IMR-90 (cell line): Measurements from ENCODE around the gene DSCAM.

Source experiments
- CEBPB ChIP-seq: IDR thresholded peaks from 2 replicates; pipeline ENCODE4 v1.6.1; 2012; ENCODE audit warnings: low read depth, low read length, improper control_type of control experiment
- CTCF ChIP-seq: conservative IDR thresholded peaks from 2 replicates; pipeline ENCODE4 v1.5.1; 2012; ENCODE audit warnings: mild to moderate bottlenecking, low read depth, low read length, improper control_type of control experiment
- ELK1 ChIP-seq: fragments of 150-350 bp; IDR thresholded peaks from 2 replicates; pipeline ENCODE4 v1.6.1; 2016; ENCODE audit warnings: low read depth, mild to moderate bottlenecking, low read length, moderate library complexity, borderline replicate concordance
- MAFK ChIP-seq: IDR thresholded peaks from 2 replicates; pipeline ENCODE4 v1.6.1; 2012; ENCODE audit warnings: low read depth, low read length, improper control_type of control experiment
- MAZ ChIP-seq: IDR thresholded peaks from 2 replicates; pipeline ENCODE4 v1.6.1; 2012; ENCODE audit warnings: low read depth, mild to moderate bottlenecking, low read length, improper control_type of control experiment, moderate library complexity, borderline replicate concordance
- MXI1 ChIP-seq: IDR thresholded peaks from 2 replicates; pipeline ENCODE4 v1.6.1; 2012; ENCODE audit warnings: low read depth, mild to moderate bottlenecking, low read length, moderate library complexity, borderline replicate concordance
- NFE2L2 ChIP-seq: fragments of 150-350 bp; IDR thresholded peaks from 2 replicates; pipeline ENCODE4 v1.6.1; 2016; ENCODE audit warnings: low read depth, mild to moderate bottlenecking, low read length
- POLR2A ChIP-seq: IDR thresholded peaks from 2 replicates; pipeline ENCODE4 v1.6.1; 2012; ENCODE audit warnings: mild to moderate bottlenecking, low read depth, low read length
- RAD21 ChIP-seq: IDR thresholded peaks from 2 replicates; pipeline ENCODE4 v1.6.1; 2012; ENCODE audit warnings: low read length, improper control_type of control experiment
- SMC3 ChIP-seq: fragments of 150-350 bp; IDR thresholded peaks from 2 replicates; pipeline ENCODE4 v1.6.1; 2016; ENCODE audit warnings: low read depth, mild to moderate bottlenecking, antibody characterized with exemption, low read length, moderate library complexity
- USF2 ChIP-seq: fragments of 150-350 bp; IDR thresholded peaks from 2 replicates; pipeline ENCODE4 v1.6.1; 2017; ENCODE audit warnings: mild to moderate bottlenecking, antibody characterized with exemption, low read length, low read depth

GRCh38 chr21:40021558-40022351, 825.2 kb downstream of the DSCAM start:
- TF ChIP-seq CTCF (no peak), SMC3 (no peak), RAD21 (no peak), POLR2A (no peak), USF2 (no peak), CEBPB (no peak), MAZ (no peak), ELK1 (no peak), MXI1 (no peak), NFE2L2 (no peak), MAFK (no peak)
